NOMO-1 (cell line): ENCODE data around the gene CRISP3.

ENCODE experiments used
- DNase-seq, 2 experiments: peaks; one replicate each; lab custom pipeline; 2025; ENCODE audit not compliant: unreplicated experiment in 2 of 2; lab: John Stamatoyannopoulos, UW

CRISP3 gene

DNA sequence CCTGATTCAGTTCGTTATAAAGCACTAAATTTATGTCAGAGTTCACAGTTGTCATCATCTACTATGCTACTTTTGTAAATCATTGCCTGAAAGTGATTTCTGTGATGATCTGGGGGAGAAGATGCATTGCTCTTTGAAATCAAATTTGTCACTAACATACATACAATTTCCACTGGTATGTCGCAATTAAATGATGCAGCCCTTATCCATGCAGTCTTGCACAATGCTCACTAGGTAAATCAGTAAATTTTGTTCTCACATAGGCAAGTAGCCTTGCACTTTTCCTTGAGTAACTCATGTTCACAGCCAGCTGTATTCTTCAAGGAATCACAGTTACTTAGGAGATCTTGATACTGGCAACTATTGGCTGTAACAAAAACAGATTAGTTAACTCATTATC is 51.7 kb downstream of the CRISP3 start:
- no peak for DNase-seq
